Neutrophil (primary cell): Measurements from ENCODE around the gene CCL20.

Experiments used
- H3K27ac ChIP-seq: fragments of 200-600 bp; sonication (generic); 2 replicates; pipeline ENCODE4 v1.5.1; 2016; ENCODE audit warnings: mild to moderate bottlenecking, moderate library complexity
- H3K27me3 ChIP-seq: fragments of 200-600 bp; sonication (generic); 2 replicates; pipeline ENCODE4 v1.6.0; 2016; ENCODE audit warnings: mild to moderate bottlenecking
- H3K36me3 ChIP-seq: fragments of 200-600 bp; sonication (generic); 2 replicates; pipeline ENCODE4 v1.5.1; 2017
- H3K4me1 ChIP-seq, 2 experiments: fragments of 200-600 bp in 1 of 2; sonication (generic) in 1 of 2; 1 replicate in 1 of 2; 2 replicates in 1 of 2; pipeline versions ENCODE4 v1.5.1 to v1.6.1; 2013 to 2016; ENCODE audit warnings: low read depth in 1 of 2, low read length in 1 of 2, mild to moderate bottlenecking in 1 of 2, moderate library complexity in 1 of 2; ENCODE audit not compliant: control insufficient read depth in 1 of 2, insufficient read depth in 1 of 2
- H3K4me3 ChIP-seq, 2 experiments: fragments of 200-600 bp in 1 of 2; sonication (generic) in 1 of 2; 1 replicate in 1 of 2; 2 replicates in 1 of 2; pipeline ENCODE4 v1.5.1; 2013 to 2016; ENCODE audit warnings: low read depth in 1 of 2, low read length in 1 of 2, mild to moderate bottlenecking in 1 of 2, moderate library complexity in 1 of 2
- H3K9me3 ChIP-seq: fragments of 200-600 bp; sonication (generic); 2 replicates; pipeline ENCODE4 v1.5.1; 2016
- CTCF ChIP-seq: fragments of 200-600 bp; sonication (generic); IDR thresholded peaks from 2 replicates; pipeline ENCODE4 v1.5.1; 2016; ENCODE audit warnings: antibody characterized with exemption

The CCL20 gene

GRCh38 chr2:227816507-227817294 lies 3.1 kb downstream of the CCL20 start:
- no peak overlapping the region for H3K4me3 ChIP-seq
- H3K9me3 ChIP-seq, result no peaks in the 10 kb centered on the region
- no peaks in the 10 kb centered on the region for H3K36me3 ChIP-seq
- no peak for TF ChIP-seq CTCF
- peaks cover 63 to 68% of the 10 kb centered on the region in 2 experiments for H3K4me1 ChIP-seq
- no peaks in the 10 kb centered on the region for H3K27me3 ChIP-seq
- peak overlapping the region; percentile 83 for H3K27ac ChIP-seq

- Histone ChIP-seq H3K9me3 (no peaks in the 10 kb centered on the region), H3K4me3 (no peak overlapping the region), H3K27me3 (no peaks in the 10 kb centered on the region), H3K27ac (peak overlapping the region; percentile 83), H3K36me3 (no peaks in the 10 kb centered on the region), H3K4me1 (peaks cover 63 to 68% of the 10 kb centered on the region in 2 experiments)
- no peak for TF ChIP-seq CTCF
Measured at GRCh38 chr2:227817336-227817735, 3.7 kb downstream of the CCL20 start.

- peaks cover 63 to 68% of the 10 kb centered on the region in 2 experiments for H3K4me1 ChIP-seq
- no peak for TF ChIP-seq CTCF
- H3K4me3 ChIP-seq, result peak overlapping the region; percentile 22
Measured at GRCh38 chr2:227817850-227818674, 4.4 kb downstream of the CCL20 start.

DNA sequence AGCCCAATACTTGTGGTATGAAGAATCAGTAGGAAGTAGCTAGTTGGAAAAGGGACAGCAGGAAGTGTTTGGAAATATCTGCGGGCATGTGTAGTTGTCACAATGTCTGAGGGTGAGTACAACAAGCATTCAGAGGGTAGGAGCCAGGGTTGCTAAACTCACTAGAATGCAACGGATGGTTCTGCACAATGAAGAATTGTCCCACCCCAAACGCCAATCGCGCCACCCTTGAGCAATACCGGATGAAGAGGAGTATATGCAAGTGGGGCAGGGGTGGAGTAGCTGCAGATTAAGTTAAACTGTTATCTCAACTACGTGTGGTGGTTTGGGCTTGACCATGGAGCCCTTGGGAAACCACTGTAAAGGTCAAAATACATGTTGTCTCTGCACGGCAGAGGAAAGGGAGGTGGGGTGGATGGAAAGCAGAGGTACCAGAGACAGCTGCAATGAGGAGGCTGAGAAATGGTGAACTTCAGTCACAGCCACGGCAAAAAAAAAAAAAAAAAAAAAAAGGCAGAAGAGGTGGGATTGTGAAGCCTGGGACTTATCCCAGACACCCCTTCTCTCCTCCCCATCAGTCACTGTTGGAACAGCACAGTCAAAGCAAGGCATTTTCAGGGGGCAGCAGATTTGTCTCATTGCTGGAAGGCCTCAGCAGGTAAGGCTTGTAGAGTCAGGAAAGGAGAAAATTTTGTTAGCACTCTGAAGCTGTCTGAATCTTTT lies 5.2 kb downstream of the CCL20 start:
- H3K27ac ChIP-seq, result peak overlapping the region; percentile 83
- H3K4me1 ChIP-seq, result peaks cover 59 to 65% of the 10 kb centered on the region in 2 experiments
- H3K4me3 ChIP-seq, result peak overlapping the region; percentile 22
- TF ChIP-seq CTCF, result no peak
- H3K36me3 ChIP-seq, result no peaks in the 10 kb centered on the region
- no peaks in the 10 kb centered on the region for H3K27me3 ChIP-seq
- H3K9me3 ChIP-seq, result no peaks in the 10 kb centered on the region

More at GRCh38 chr2:227817850-227818674, 4.4 kb downstream of the CCL20 start:
- Histone ChIP-seq H3K27ac (peak overlapping the region; percentile 83), H3K9me3 (no peaks in the 10 kb centered on the region), H3K27me3 (no peaks in the 10 kb centered on the region), H3K36me3 (no peaks in the 10 kb centered on the region)

DNA sequence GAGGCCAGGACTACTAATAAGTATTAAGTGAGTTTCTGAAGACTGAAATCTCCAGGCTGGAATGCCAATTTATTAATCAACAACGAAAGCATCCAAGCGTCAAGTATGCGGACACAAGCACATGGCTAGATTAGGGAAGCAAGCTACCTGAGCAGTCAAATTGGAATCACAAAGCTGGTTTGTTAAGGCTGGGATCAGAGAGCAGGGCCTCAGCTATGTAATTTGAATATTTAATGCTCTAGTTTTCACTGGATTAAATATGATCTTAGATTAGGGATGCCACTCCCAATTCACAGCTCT lies 5.7 kb downstream of the CCL20 start:
- H3K4me3 ChIP-seq, result peak overlapping the region in 1 of 2 experiments; percentile 22
- H3K36me3 ChIP-seq, result no peaks in the 10 kb centered on the region
- H3K27me3 ChIP-seq, result no peaks in the 10 kb centered on the region
- H3K4me1 ChIP-seq, result peaks cover 54 to 60% of the 10 kb centered on the region in 2 experiments
- no peak for TF ChIP-seq CTCF
- H3K9me3 ChIP-seq, result no peaks in the 10 kb centered on the region
- H3K27ac ChIP-seq, result peak overlapping the region; percentile 83
